Trophoblast cell (in vitro differentiated cells and primary cell): ENCODE measurements around the gene NMRAL1.

Experiments used
- DNase-seq, 2 donors: peaks; one replicate each; pipeline ENCODE4 v3.0.0-alpha.2; 2016
- H2AFZ ChIP-seq: 2 replicates; pipeline ENCODE4 v1.6.1; 2013; ENCODE audit warnings: low read length, moderate library complexity, mild to moderate bottlenecking; ENCODE audit not compliant: insufficient read depth, poor library complexity
- H2AK5ac ChIP-seq: 2 replicates; pipeline ENCODE4 v1.6.1; 2013; ENCODE audit warnings: mild to moderate bottlenecking, low read length
- H2BK120ac ChIP-seq: 2 replicates; pipeline ENCODE4 v1.6.1; 2013; ENCODE audit warnings: low read length, mild to moderate bottlenecking, moderate library complexity; ENCODE audit not compliant: insufficient read depth, poor library complexity
- H2BK12ac ChIP-seq: 2 replicates; pipeline ENCODE4 v1.6.1; 2013; ENCODE audit warnings: mild to moderate bottlenecking, low read length, moderate library complexity
- H2BK5ac ChIP-seq: 2 replicates; pipeline ENCODE4 v1.6.1; 2013; ENCODE audit warnings: low read length, low read depth, moderate library complexity, mild to moderate bottlenecking; ENCODE audit not compliant: poor library complexity
- H3K14ac ChIP-seq: 2 replicates; pipeline ENCODE4 v1.6.1; 2013; ENCODE audit warnings: mild to moderate bottlenecking, low read length
- H3K18ac ChIP-seq: 2 replicates; pipeline ENCODE4 v1.6.1; 2013; ENCODE audit warnings: mild to moderate bottlenecking, low read length
- H3K23ac ChIP-seq: 2 replicates; pipeline ENCODE4 v1.6.1; 2013; ENCODE audit warnings: low read length
- H3K27ac ChIP-seq: 2 replicates; pipeline ENCODE4 v1.5.1; 2013; ENCODE audit warnings: low read depth, mild to moderate bottlenecking, inconsistent platforms, low read length, moderate library complexity
- H3K27me3 ChIP-seq: 2 replicates; pipeline ENCODE4 v1.6.1; 2013; ENCODE audit warnings: inconsistent platforms, mild to moderate bottlenecking, low read length, moderate library complexity; ENCODE audit not compliant: insufficient read depth
- H3K36me3 ChIP-seq, 2 experiments: 1 replicate in 1 of 2; 2 replicates in 1 of 2; pipeline ENCODE4 v1.6.1; 2013; ENCODE audit warnings: low read length in 2 of 2, mild to moderate bottlenecking in 2 of 2, moderate library complexity in 1 of 2; ENCODE audit not compliant: insufficient read depth in 2 of 2, control insufficient read depth in 1 of 2
- H3K4ac ChIP-seq: 2 replicates; pipeline ENCODE4 v1.6.1; 2013; ENCODE audit warnings: low read depth, mild to moderate bottlenecking, low read length, moderate library complexity
- H3K4me1 ChIP-seq, 2 experiments: 1 replicate in 1 of 2; 2 replicates in 1 of 2; pipeline ENCODE4 v1.6.1; 2013; ENCODE audit warnings: low read length in 2 of 2, mild to moderate bottlenecking in 2 of 2, moderate library complexity in 1 of 2; ENCODE audit not compliant: insufficient read depth in 2 of 2, control insufficient read depth in 1 of 2
- H3K4me2 ChIP-seq: 2 replicates; pipeline ENCODE4 v1.6.1; 2013; ENCODE audit warnings: inconsistent platforms, mild to moderate bottlenecking, low read length, moderate library complexity
- H3K4me3 ChIP-seq: 2 replicates; pipeline ENCODE4 v1.5.1; 2013; ENCODE audit warnings: mild to moderate bottlenecking, low read depth, low read length, inconsistent platforms
- H3K79me1 ChIP-seq: one replicate; pipeline ENCODE4 v1.6.1; 2013; ENCODE audit warnings: low read length
- H3K79me2 ChIP-seq: 2 replicates; pipeline ENCODE4 v1.6.1; 2013; ENCODE audit warnings: low read length, mild to moderate bottlenecking; ENCODE audit not compliant: control insufficient read depth, insufficient read depth, poor library complexity
- H3K9ac ChIP-seq: 2 replicates; pipeline ENCODE4 v1.6.1; 2013; ENCODE audit warnings: mild to moderate bottlenecking, low read length
- H3K9me3 ChIP-seq: 2 replicates; pipeline ENCODE4 v1.6.1; 2013; ENCODE audit warnings: low read depth, mild to moderate bottlenecking, control low read depth, inconsistent platforms, low read length; ENCODE audit not compliant: insufficient read depth
- H4K12ac ChIP-seq: 2 replicates; pipeline ENCODE4 v1.6.1; 2013; ENCODE audit warnings: low read depth, mild to moderate bottlenecking, low read length, moderate library complexity
- H4K8ac ChIP-seq: 2 replicates; pipeline ENCODE4 v1.6.1; 2013; ENCODE audit warnings: low read depth, mild to moderate bottlenecking, low read length, moderate library complexity
- H4K91ac ChIP-seq: one replicate; pipeline ENCODE4 v1.6.1; 2013; ENCODE audit warnings: low read depth, mild to moderate bottlenecking, low read length, moderate library complexity
- WGBS: extraction: QIAGEN DNeasy Blood & Tissue Kit; methylation state at CpG from one replicate; pipeline ENCODE4 v1.1.7; 2013; ENCODE audit warnings: missing lambda C conversion rate; ENCODE audit not compliant: insufficient read length, insufficient coverage; ENCODE audit errors: extremely low coverage; 5-methylcytosine and 5-hydroxymethylcytosine counted together

The NMRAL1 gene

DNA sequence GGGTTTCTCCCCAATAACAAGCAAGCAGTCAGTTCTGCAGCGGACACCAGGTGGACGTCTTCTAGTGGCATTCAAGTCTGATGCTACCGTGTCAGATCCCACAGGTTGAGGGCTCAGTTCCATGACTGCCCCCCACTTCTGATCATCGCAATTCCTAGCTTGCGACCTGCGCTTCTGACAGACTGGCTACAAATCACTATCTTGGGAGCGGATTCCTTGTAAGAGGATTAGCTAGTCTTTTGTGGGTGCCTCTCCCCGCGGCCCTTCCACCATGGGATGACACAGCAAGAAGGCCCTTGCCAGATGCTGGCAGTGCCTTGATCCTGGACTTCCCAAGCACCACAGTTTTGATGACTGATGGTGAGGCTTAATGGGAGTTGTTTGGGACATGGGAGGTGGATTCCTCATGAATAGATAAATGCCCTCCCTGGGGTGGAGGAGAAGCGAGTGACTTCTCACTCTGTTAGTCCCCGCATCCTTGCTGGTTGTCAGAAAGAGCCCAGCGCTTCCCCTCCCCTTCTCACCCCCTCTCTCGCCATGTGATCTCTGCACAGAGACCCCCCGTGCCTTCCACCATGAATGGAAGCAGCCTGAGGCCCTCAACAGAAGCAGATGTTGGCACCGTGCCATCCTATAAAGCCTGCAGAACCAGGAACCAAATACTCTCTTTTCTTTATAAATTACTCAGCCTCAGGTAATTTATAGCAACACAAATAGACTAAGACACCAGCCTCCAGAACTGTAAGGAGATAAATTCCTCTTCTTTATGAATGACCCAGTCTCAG is 45.0 kb upstream of the NMRAL1 start:
- H2BK5ac ChIP-seq, result no peak overlapping the region
- no peak overlapping the region for H3K27ac ChIP-seq
- H2BK12ac ChIP-seq, result no peak overlapping the region
- H3K27me3 ChIP-seq, result no peaks in the 10 kb centered on the region
- no peak overlapping the region for H4K8ac ChIP-seq
- H3K23ac ChIP-seq, result no peak overlapping the region
- H4K91ac ChIP-seq, result no peak overlapping the region
- peaks cover 0 to under 1% of the 10 kb centered on the region in 2 experiments for H3K36me3 ChIP-seq
- H3K79me2 ChIP-seq, result no peaks in the 10 kb centered on the region
- H3K9ac ChIP-seq, result no peak overlapping the region
- no peak overlapping the region for H3K4me3 ChIP-seq
- no peak overlapping the region for H2AFZ ChIP-seq
- H3K79me1 ChIP-seq, result no peaks in the 10 kb centered on the region
- H4K12ac ChIP-seq, result no peak overlapping the region
- no peak overlapping the region for H3K18ac ChIP-seq
- no peaks in the 10 kb centered on the region for H3K9me3 ChIP-seq
- no peaks in the 10 kb centered on the region for H3K4me1 ChIP-seq
- H3K4ac ChIP-seq, result no peak overlapping the region
- no peak for DNase-seq
- no peak overlapping the region for H2BK120ac ChIP-seq
- no peak overlapping the region for H2AK5ac ChIP-seq
- H3K4me2 ChIP-seq, result no peak overlapping the region
- no peak overlapping the region for H3K14ac ChIP-seq
- WGBS, result no CpG with 5 or more reads among the region's 15 CpGs

GRCh38 chr16:4517812-4518680 is 43.6 kb upstream of the NMRAL1 start:
- H2BK120ac ChIP-seq, result no peak overlapping the region
- no peak overlapping the region for H3K18ac ChIP-seq
- H3K23ac ChIP-seq, result no peak overlapping the region
- no peak overlapping the region for H4K8ac ChIP-seq
- H3K27me3 ChIP-seq, result no peaks in the 10 kb centered on the region
- H3K9me3 ChIP-seq, result no peaks in the 10 kb centered on the region
- no peak overlapping the region for H2BK5ac ChIP-seq
- no peak overlapping the region for H2BK12ac ChIP-seq
- DNase-seq, result peak in 1 of 2 donors; percentile 38
- no peak overlapping the region for H3K14ac ChIP-seq
- H3K4ac ChIP-seq, result no peak overlapping the region
- H3K9ac ChIP-seq, result no peak overlapping the region
- H3K36me3 ChIP-seq, result peaks cover 7 to 13% of the 10 kb centered on the region in 2 experiments
- no peaks in the 10 kb centered on the region for H3K79me1 ChIP-seq
- no peak overlapping the region for H4K91ac ChIP-seq
- no CpG with 5 or more reads among the region's 12 CpGs for WGBS
- no peak overlapping the region for H3K4me2 ChIP-seq
- no peak overlapping the region for H4K12ac ChIP-seq
- no peaks in the 10 kb centered on the region for H3K4me1 ChIP-seq
- no peaks in the 10 kb centered on the region for H3K79me2 ChIP-seq
- no peak overlapping the region for H2AFZ ChIP-seq
- H3K27ac ChIP-seq, result no peak overlapping the region
- H2AK5ac ChIP-seq, result no peak overlapping the region
- H3K4me3 ChIP-seq, result no peak overlapping the region

- no peak overlapping the region for H3K4me3 ChIP-seq
- H4K91ac ChIP-seq, result no peak overlapping the region
- no peak overlapping the region for H3K9ac ChIP-seq
- peak in 1 of 2 donors; percentile 18 for DNase-seq
- no peak overlapping the region for H3K18ac ChIP-seq
- no peak overlapping the region for H3K4me2 ChIP-seq
- H4K8ac ChIP-seq, result no peak overlapping the region
- H2BK12ac ChIP-seq, result no peak overlapping the region
- H3K4me1 ChIP-seq, result peaks cover 0 to 4% of the 10 kb centered on the region in 2 experiments
- no peak overlapping the region for H2BK120ac ChIP-seq
- no peak overlapping the region for H3K23ac ChIP-seq
- H3K14ac ChIP-seq, result no peak overlapping the region
- H3K79me1 ChIP-seq, result no peaks in the 10 kb centered on the region
- H3K79me2 ChIP-seq, result no peaks in the 10 kb centered on the region
- no peak overlapping the region for H3K4ac ChIP-seq
- H3K36me3 ChIP-seq, result peaks cover 29 to 33% of the 10 kb centered on the region in 2 experiments
- H2BK5ac ChIP-seq, result no peak overlapping the region
- H2AFZ ChIP-seq, result no peak overlapping the region
- no peaks in the 10 kb centered on the region for H3K27me3 ChIP-seq
- H3K9me3 ChIP-seq, result no peaks in the 10 kb centered on the region
- WGBS, result no CpG with 5 or more reads among the region's 5 CpGs
- H3K27ac ChIP-seq, result no peak overlapping the region
- no peak overlapping the region for H4K12ac ChIP-seq
- no peak overlapping the region for H2AK5ac ChIP-seq
These were observed 41.3 kb upstream of the NMRAL1 start for GRCh38 chr16:4515611-4516233.

DNA sequence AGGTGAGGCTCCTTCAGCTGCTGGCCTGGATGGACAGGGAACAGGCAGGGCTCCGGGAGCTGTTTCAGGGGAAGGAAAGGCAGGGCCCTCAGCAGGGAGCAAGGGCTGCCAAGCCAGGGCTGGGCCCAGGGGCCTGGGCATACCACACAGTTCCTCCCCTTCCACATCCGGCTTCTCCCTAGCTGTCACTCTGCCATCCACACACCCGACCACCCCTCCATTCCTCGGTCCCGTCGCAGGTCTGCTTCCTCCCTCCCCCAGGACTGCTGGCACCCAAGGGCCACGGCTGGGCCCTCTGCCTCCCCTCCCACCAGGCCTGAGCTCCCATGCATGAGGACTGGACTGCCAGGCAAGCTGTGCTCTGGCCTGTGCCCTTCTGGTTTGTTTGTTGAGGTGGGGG is 40.2 kb upstream of the NMRAL1 start:
- Histone ChIP-seq H4K12ac (no peak overlapping the region), H3K9me3 (no peaks in the 10 kb centered on the region), H2AFZ (no peak overlapping the region), H3K79me2 (no peaks in the 10 kb centered on the region), H3K4ac (no peak overlapping the region), H3K27me3 (no peaks in the 10 kb centered on the region), H4K91ac (no peak overlapping the region), H3K9ac (no peak overlapping the region), H3K27ac (no peak overlapping the region), H3K14ac (no peak overlapping the region), H3K23ac (no peak overlapping the region), H2BK120ac (no peak overlapping the region), H3K18ac (no peak overlapping the region), H3K4me1 (peaks cover 0 to 5% of the 10 kb centered on the region in 2 experiments), H3K36me3 (peaks cover 36 to 42% of the 10 kb centered on the region in 2 experiments), H4K8ac (no peak overlapping the region), H2BK12ac (no peak overlapping the region), H2BK5ac (no peak overlapping the region), H3K4me2 (no peak overlapping the region), H3K79me1 (no peaks in the 10 kb centered on the region), H3K4me3 (peak overlapping the region; percentile 41), H2AK5ac (no peak overlapping the region)
- WGBS, result no CpG with 5 or more reads among the region's 7 CpGs
- DNase-seq, result no peak
